Stimulated activated CD8-positive, alpha-beta memory T cell treated with anti-CD3 and anti-CD28 coated beads, Interleukin-12 subunit alpha, Interleukin-12 subunit beta, amount 100 ng/mL, for 4 hours (primary cell): ENCODE measurements around the gene OTOGL.

Source experiments
- DNase-seq: peaks from one replicate; pipeline ENCODE4 v3.0.0-alpha.2; 2020; ENCODE audit warnings: low read depth

OTOGL gene

DNA sequence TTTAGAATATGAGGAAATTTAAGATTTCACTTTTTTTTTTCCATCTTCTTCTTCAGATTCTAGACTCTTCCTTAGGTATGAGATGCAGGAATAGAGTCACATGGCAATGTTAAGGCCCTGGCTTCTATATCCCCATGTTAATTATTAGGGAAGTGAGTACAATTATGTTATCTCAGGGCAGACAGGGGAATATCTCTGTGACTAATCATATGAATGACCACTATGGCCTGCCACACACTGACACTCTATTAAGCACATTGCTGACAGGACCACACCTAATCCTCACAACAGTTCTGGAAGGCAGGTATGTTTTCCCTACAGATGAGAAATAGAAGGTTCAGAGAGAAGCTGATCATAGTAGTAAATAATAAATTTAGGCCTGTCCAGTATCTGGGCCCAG lies 275.3 kb downstream of the OTOGL start:
- no peak for DNase-seq

DNA sequence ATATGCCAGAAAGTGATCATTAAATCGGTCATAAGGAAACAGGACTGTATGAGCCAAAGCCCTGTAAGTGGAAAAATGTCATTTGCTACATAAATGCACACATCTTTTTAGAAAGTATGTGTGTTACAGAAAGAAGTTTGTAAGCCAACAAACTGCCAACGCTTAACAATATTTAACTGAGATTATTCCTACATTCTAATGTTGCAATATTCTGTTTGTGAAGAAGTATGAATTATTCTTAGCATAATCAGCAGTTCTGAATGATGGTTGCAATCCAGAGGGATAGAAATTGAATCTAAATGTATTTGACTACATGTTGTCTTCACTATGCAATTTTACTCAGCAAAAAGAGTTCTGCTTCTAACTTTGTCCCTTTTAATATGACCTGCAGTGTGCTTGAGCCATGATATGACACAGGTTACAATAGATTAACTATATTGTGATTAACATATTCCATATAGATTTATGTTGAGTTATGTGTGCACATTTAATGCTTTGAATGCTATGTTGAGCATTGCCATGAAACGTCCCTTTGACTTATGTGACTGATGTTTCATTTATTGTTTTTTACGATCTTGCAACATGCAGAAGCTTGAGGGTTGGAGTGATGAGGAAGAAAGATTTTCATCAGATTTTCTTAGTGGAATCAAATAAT lies 277.9 kb downstream of the OTOGL start:
- DNase-seq = no peak

DNA sequence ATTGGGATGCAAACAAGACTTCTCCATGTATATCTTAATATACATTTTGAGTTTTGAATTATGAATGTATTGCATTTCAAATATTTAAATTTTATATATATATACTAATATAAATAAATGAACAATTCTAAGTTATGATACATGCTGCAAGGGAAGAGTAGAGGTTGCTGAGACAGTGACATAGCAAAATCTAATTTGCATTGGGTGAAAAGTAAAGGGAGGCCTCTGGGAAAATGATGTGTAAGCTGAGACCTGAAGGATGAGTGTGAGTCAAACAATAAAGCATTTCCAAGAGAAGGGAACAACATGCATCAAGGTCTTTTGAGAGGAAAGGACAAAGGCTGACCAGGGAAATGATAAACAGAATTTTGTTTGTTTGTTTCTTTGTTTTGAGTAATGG lies 281.8 kb downstream of the OTOGL start:
- no peak for DNase-seq

DNA sequence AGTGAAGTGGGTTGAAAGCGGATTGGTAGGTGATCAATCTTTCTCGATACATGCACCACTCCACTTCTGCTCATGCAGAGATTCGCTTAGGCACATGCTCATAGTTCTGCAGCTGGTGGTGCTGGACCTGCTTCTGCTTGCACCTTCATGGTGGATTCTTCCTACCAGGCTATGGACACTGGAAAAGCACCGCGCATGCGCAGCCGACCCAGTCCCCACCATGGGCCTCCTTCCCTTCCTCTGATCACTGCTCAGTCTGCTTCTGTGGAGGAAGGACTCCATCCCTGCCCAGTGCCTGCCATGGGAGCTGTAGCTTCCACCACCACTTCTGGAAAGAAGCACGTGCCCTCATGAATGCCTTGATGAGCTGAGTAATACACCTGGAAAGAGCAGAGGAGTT lies 282.9 kb downstream of the OTOGL start:
- no peak for DNase-seq

DNA sequence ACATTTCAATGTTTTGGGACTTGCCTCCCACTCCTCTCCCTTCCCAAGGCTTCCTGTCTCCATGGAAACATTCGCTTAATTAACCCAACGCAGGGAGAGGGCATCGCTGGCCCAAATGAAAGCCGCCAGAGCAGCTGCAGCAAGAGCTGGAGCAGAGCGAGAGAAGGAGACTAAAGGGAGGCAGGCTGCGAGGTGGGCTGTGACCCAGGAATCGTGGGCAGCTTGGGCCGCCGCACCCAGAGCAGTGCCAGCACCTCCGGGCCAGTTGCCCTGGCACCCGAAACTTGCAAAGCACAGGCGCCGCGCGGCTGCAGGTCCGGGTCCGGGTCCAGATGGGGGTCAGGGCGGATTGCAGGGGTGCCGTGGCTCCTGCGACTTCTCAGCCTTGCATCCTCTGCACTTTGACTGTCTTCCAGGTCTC lies 301.2 kb downstream of the OTOGL start:
- no peak for DNase-seq

DNA sequence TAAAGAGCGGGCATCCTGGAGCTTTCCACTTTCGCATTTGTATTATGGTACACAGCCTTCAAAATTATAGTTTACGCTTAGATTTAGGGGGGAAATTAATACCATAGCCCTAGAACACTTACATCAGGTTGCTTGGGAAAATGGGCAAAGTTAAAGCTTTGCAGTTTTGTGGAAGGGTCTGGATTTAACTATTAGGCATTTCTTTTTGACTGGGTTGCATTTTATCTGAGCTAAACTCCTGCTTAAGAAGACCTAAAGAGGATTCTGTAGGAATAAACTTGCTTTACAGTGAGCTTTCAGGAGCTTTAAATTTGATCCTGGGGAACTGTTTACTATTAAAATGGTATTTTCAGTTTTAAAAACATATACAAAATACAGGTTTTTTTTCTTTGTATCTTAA lies 301.9 kb downstream of the OTOGL start:
- no peak for DNase-seq

DNA sequence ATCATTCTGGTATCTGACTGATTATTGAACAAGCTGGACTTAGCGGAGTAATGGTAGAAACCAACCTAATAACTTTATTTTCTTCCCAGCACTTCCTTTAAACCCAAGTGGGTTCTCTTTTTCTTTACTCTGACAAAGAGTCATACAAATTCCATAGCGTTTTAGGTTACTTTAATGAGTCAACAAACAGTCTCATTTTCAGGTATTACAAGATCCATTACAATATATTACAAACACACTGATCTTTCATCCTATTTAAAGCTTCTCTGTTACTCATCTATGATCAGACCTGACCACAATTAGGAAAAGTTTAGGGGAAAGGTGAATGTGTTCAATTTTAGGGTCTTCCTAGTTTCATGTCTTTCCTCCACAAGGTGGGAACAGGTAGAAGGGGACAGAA lies 305.3 kb downstream of the OTOGL start:
- no peak for DNase-seq

DNA sequence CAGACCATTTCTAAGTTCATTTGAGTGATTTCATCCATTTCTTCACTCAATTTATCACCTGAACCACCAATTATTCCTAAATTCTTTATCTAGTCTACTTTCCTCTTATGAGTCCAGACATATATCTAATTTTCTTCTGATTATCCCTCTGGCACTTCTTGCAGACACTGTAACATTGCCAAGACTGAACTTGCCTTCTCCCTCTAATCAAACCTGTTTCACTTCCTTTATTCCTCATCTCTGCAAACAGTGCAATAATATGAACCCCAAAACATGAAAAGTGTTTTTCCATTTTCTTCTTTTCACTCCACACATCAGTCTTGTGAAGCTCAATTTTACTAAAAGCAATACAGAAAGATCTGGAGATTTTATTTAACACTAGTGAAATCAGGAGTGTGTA lies 306.9 kb downstream of the OTOGL start:
- no peak for DNase-seq

DNA sequence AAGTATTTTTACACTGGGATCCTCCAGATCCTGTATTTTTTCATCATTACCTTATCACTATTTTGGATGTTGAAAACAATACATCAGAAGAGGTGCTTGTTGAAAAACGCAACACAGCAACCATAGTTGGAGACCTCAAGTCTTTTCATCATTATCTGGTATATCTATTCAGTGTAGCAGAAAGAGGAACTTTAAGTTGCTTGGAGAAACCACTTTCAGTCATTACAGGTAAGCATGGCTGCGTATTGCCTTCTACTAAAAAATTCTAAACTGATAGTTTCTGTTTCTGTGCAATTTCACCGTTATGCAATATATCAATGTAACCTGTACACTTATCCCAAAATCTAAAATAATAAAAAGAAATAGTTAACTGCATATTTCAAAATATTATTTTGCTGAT lies 312.4 kb downstream of the OTOGL start:
- DNase-seq = no peak

DNA sequence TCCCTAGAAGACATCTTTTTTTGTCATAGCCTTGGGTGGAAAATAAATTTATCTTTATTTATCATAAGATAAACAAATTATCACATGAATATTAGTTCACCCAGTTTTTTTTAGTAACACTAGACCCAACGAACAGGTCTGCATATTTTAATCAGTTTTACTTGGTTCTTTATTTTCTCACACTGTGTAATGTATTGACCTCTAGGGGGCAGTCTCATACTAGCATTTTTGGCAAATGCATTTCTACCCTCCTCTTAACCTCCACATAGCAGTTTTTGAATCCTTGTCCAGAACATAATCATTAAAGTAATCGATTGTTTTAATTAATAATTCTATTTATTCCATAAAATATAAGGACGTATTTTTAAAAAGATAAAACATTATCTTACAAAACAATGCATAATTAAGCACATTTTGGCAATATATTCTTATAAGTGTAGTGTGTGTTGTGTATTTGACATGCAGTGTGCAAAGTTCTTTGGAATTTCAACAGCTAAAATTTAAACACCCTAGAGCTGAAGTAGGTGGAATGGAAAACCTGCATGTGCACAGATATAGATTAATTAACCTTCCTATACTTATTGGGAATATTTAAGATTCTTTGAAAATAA lies 313.1 kb downstream of the OTOGL start:
- no peak for DNase-seq

DNA sequence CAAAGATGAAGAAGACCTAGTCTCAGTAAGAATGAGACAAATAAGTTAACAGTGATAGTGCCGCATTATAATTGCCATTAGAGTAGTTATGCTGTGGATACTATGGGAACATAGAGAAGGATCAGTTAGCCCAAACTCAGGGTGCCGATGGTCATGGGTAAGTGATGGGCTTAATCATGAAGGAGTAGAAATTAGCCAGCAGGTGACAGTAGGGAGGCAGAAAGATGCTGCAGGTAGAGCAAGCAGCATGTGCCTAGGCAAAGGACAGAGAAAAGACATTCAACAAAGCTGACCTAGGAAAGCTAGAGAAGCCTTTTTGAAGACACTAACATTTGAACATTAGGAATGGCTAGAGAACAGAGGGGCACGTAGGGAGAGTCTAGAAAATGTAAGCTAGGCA lies 314.1 kb downstream of the OTOGL start:
- no peak for DNase-seq

DNA sequence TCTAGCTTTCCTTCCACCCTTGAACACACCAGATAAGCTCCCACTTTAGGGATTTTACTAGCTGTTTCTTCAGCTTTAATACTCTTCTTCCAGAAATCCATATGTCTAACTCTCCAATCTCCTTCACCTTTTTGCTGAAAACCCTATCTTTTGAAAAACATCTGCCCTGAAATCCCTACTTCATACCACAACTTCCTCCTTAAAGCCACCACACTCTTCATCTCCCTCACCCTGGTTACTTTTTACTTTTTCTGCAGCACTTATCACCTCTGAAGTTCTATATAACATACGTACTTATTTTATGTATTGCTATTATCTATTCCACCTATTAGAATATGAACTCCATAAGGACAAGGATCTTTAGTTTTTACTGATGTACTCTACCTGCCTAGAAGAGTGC lies 316.1 kb downstream of the OTOGL start:
- DNase-seq = no peak

DNA sequence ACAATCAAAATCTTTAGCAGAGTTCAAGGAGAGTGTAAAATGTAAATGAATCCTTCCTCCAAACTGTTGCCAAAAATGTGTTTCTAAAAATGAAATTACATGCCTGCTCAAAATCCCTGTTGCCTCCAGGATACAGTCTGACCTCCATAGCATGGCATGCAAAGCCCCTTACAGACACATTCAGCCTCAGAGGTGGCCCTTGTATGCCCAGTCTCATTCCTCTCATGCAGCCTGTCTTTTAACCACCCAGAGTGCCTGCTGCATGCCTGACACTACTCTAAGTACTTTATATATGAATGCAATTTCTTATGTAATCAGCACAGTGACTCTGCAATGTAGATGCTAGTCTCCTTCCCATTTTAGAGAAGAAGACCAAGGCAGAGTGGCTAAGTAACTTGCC lies 320.3 kb downstream of the OTOGL start:
- no peak for DNase-seq

DNA sequence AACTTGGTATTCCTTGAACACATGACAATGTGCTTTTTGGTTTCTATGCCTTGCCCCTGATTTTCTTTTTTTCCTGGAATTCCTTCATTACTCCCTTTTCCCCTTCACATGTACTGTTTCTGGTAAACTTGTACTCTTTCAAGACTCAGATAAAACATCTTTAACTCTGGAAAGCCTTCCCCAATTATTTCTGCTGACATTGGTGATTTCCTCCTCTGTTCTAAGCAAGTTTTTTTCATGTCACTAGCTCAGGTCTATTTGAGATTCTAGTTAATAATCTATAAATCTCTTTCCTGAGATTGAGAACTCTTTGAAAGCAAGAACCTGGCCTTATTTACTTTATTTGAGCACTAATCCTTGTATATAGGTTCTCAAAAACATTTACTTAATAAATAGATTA lies 320.7 kb downstream of the OTOGL start:
- no peak for DNase-seq

DNA sequence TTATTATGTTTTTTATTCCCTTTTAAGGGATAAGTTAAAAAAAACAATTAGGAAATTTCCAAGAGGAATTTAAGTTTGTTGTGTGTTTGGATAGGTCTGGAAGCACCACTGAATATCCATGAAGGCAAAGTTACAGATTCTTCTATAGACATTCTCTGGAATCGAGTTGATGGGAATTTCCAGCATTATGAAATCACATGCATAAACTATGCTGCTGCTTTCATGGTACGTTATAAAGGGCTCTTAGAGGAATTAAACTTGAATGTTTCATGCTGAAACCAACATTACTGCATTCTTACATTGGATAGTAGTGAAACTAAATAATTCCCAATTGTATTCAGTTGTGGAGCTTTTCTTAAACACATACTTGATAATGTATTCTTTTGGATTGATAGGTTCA lies 323.2 kb downstream of the OTOGL start:
- no peak for DNase-seq
